Erythroblast (primary cell): Measurements from ENCODE around the gene ASH1L.
"Not testable (repeated sequence)": the region's sequence is repeated elsewhere in the genome, so short reads cannot be mapped to it uniquely, and the experiment has no call there.

ENCODE experiments used
- GATA1 ChIP-seq: IDR thresholded peaks from 2 replicates; pipeline ENCODE4 v1.6.1; 2011; ENCODE audit warnings: low read depth, mild to moderate bottlenecking, control low read depth, low read length, moderate library complexity
- POLR2A ChIP-seq: IDR thresholded peaks from 2 replicates; pipeline ENCODE4 v1.6.1; 2011; ENCODE audit warnings: mild to moderate bottlenecking, low read length

- TF ChIP-seq POLR2A, GATA1: not testable (repeated sequence)
Measured at GRCh38 chr1:155433128-155433830, 129.3 kb downstream of the ASH1L start.
